Measurements from ENCODE around the gene DAG1.

The DAG1 gene

GRCh38 chr3:49498239-49498638, 28.2 kb downstream of the DAG1 start:
- WGBS (ENCODE audit: insufficient coverage, insufficient read length), result no CpG with 5 or more reads among the region's 1 CpG
- no peaks in the 10 kb centered on the region for H3K4me1 ChIP-seq (ENCODE audit: control insufficient read depth, insufficient read depth, low read length)
- H3K27ac ChIP-seq (ENCODE audit: low read length), result no peak overlapping the region
- H3K9me3 ChIP-seq (ENCODE audit: control insufficient read depth, insufficient read depth, low read length), result no peaks in the 10 kb centered on the region
- H3K4me3 ChIP-seq (ENCODE audit: low read length), result no peak overlapping the region
- H3K36me3 ChIP-seq (ENCODE audit: control insufficient read depth, insufficient read depth, low read length), result no peaks in the 10 kb centered on the region; the same call in 1 of the 2 replicates
- DNase-seq (ENCODE audit: low read depth, low spot score), result no peak
- no peaks in the 10 kb centered on the region for H3K27me3 ChIP-seq (ENCODE audit: control insufficient read depth, insufficient read depth, low read length)

GRCh38 chr3:49498648-49499047, 28.6 kb downstream of the DAG1 start:
- H3K9me3 ChIP-seq (ENCODE audit: control insufficient read depth, insufficient read depth, low read length), result no peaks in the 10 kb centered on the region
- DNase-seq (ENCODE audit: low read depth, low spot score), result no peak
- no peaks in the 10 kb centered on the region for H3K27me3 ChIP-seq (ENCODE audit: control insufficient read depth, insufficient read depth, low read length)
- H3K4me1 ChIP-seq (ENCODE audit: control insufficient read depth, insufficient read depth, low read length), result no peaks in the 10 kb centered on the region
- WGBS (ENCODE audit: insufficient coverage, insufficient read length), result no CpG with 5 or more reads among the region's 3 CpGs
- no peaks in the 10 kb centered on the region; the same call in 1 of the 2 replicates for H3K36me3 ChIP-seq (ENCODE audit: control insufficient read depth, insufficient read depth, low read length)
- H3K4me3 ChIP-seq (ENCODE audit: low read length), result no peak overlapping the region
- H3K27ac ChIP-seq (ENCODE audit: low read length), result no peak overlapping the region

GRCh38 chr3:49500205-49500731, 30.2 kb downstream of the DAG1 start:
- no CpG with 5 or more reads among the region's 6 CpGs for WGBS (ENCODE audit: insufficient coverage, insufficient read length)
- Histone ChIP-seq H3K27ac (ENCODE audit: low read length) (no peak overlapping the region), H3K27me3 (ENCODE audit: control insufficient read depth, insufficient read depth, low read length) (no peaks in the 10 kb centered on the region), H3K9me3 (ENCODE audit: control insufficient read depth, insufficient read depth, low read length) (no peaks in the 10 kb centered on the region), H3K4me1 (ENCODE audit: control insufficient read depth, insufficient read depth, low read length) (no peaks in the 10 kb centered on the region), H3K4me3 (ENCODE audit: low read length) (no peak overlapping the region), H3K36me3 (ENCODE audit: control insufficient read depth, insufficient read depth, low read length) (no peaks in the 10 kb centered on the region; the same call in 1 of the 2 replicates)
- no peak for DNase-seq (ENCODE audit: low read depth, low spot score)

GRCh38 chr3:49500732-49501609, 30.9 kb downstream of the DAG1 start:
- DNase-seq (ENCODE audit: low read depth, low spot score), result no peak
- no peak overlapping the region for H3K27ac ChIP-seq (ENCODE audit: low read length)
- no CpG with 5 or more reads among the region's 9 CpGs for WGBS (ENCODE audit: insufficient coverage, insufficient read length)
- H3K36me3 ChIP-seq (ENCODE audit: control insufficient read depth, insufficient read depth, low read length), result no peaks in the 10 kb centered on the region; the same call in 1 of the 2 replicates
- H3K4me3 ChIP-seq (ENCODE audit: low read length), result no peak overlapping the region
- no peaks in the 10 kb centered on the region for H3K9me3 ChIP-seq (ENCODE audit: control insufficient read depth, insufficient read depth, low read length)
- no peaks in the 10 kb centered on the region for H3K4me1 ChIP-seq (ENCODE audit: control insufficient read depth, insufficient read depth, low read length)
- H3K27me3 ChIP-seq (ENCODE audit: control insufficient read depth, insufficient read depth, low read length), result no peaks in the 10 kb centered on the region

GRCh38 chr3:49501842-49502241, 31.8 kb downstream of the DAG1 start:
- H3K4me1 ChIP-seq (ENCODE audit: control insufficient read depth, insufficient read depth, low read length), result no peaks in the 10 kb centered on the region
- no peaks in the 10 kb centered on the region for H3K9me3 ChIP-seq (ENCODE audit: control insufficient read depth, insufficient read depth, low read length)
- H3K27ac ChIP-seq (ENCODE audit: low read length), result no peak overlapping the region
- H3K4me3 ChIP-seq (ENCODE audit: low read length), result no peak overlapping the region
- H3K36me3 ChIP-seq (ENCODE audit: control insufficient read depth, insufficient read depth, low read length), result no peaks in the 10 kb centered on the region; the same call in 1 of the 2 replicates
- no CpG with 5 or more reads among the region's 2 CpGs for WGBS (ENCODE audit: insufficient coverage, insufficient read length)
- H3K27me3 ChIP-seq (ENCODE audit: control insufficient read depth, insufficient read depth, low read length), result no peaks in the 10 kb centered on the region
- DNase-seq (ENCODE audit: low read depth, low spot score), result no peak

DNA sequence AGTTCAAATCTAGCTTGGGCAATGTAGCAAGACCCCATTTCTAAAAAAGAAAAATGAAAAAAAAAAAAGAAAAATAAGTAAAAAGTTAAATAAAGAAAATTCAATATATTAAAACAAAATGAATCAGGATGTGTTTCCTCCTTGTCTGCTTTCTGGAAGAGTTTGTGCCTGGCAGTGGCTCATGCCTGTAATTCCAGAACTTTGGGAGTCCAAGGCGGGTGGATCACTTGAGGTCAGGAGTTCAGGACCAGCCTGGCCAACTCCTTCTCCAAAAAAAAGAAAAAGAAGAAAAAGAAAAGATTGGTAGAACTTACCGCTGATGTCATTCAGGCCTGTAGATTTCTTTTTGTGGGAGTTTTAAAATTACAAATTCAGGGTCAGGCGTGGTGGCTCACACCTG, 36.8 kb downstream of the DAG1 start:
- Histone ChIP-seq H3K36me3 (ENCODE audit: control insufficient read depth, insufficient read depth, low read length) (peaks cover 8% of the 10 kb centered on the region), H3K27me3 (ENCODE audit: control insufficient read depth, insufficient read depth, low read length) (no peaks in the 10 kb centered on the region), H3K4me3 (ENCODE audit: low read length) (no peak overlapping the region), H3K9me3 (ENCODE audit: control insufficient read depth, insufficient read depth, low read length) (no peaks in the 10 kb centered on the region), H3K4me1 (ENCODE audit: control insufficient read depth, insufficient read depth, low read length) (no peaks in the 10 kb centered on the region), H3K27ac (ENCODE audit: low read length) (no peak overlapping the region)
- no peak for DNase-seq (ENCODE audit: low read depth, low spot score)
- no CpG with 5 or more reads among the region's 3 CpGs for WGBS (ENCODE audit: insufficient coverage, insufficient read length)

DNA sequence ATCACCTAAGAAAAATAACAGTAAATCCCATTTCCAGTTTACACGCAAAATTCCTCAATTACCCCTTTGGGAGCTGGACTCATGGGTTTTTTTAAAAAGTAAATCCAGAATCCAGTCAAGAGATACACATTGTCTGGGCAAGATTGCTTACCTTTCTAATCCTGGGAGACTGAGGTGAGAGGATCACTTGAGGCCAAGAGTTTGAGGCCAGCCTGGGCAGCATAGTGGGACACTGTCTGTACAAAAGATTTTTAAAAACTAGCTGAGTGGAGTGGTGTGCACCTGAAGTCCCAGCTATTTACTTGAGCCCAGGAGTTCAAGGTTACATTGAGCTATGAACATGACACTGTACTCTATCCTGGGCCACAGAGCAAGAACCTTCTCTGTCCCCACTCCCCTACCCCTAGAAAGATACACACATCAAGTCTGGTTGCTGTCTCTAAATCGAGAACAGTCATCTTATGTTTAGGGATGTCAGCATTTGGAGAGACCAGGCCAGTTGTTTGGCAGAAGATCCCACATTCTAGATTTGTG, 39.0 kb downstream of the DAG1 start:
- Histone ChIP-seq H3K27me3 (ENCODE audit: control insufficient read depth, insufficient read depth, low read length) (no peaks in the 10 kb centered on the region), H3K36me3 (ENCODE audit: control insufficient read depth, insufficient read depth, low read length) (peaks cover 8% of the 10 kb centered on the region), H3K4me3 (ENCODE audit: low read length) (no peak overlapping the region), H3K9me3 (ENCODE audit: control insufficient read depth, insufficient read depth, low read length) (no peaks in the 10 kb centered on the region), H3K4me1 (ENCODE audit: control insufficient read depth, insufficient read depth, low read length) (no peaks in the 10 kb centered on the region), H3K27ac (ENCODE audit: low read length) (no peak overlapping the region)
- no peak for DNase-seq (ENCODE audit: low read depth, low spot score)
- WGBS (ENCODE audit: insufficient coverage, insufficient read length), result no CpG with 5 or more reads among the region's 2 CpGs

DNA sequence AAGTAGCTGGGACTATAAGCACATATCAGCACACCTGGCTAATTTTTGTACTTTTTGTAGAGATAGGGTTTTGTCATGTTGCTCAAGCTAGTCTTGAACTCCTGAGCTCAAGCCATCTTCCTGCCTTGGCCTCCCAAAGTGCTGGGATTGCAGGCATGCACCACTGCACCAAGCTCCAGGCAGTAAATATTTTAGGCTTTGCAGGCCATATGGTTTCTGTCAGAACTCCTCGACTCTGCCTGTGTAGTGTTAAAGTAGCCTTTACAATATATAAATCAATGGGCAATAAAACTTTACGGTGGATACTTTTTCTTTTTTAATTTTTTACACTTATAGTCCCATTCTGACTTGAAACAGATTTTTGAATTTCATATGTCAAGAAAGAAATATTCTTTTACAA, 41.6 kb downstream of the DAG1 start:
- no peak for DNase-seq (ENCODE audit: low read depth, low spot score)
- WGBS (ENCODE audit: insufficient coverage, insufficient read length), result no CpG with 5 or more reads among the region's 2 CpGs

DNA sequence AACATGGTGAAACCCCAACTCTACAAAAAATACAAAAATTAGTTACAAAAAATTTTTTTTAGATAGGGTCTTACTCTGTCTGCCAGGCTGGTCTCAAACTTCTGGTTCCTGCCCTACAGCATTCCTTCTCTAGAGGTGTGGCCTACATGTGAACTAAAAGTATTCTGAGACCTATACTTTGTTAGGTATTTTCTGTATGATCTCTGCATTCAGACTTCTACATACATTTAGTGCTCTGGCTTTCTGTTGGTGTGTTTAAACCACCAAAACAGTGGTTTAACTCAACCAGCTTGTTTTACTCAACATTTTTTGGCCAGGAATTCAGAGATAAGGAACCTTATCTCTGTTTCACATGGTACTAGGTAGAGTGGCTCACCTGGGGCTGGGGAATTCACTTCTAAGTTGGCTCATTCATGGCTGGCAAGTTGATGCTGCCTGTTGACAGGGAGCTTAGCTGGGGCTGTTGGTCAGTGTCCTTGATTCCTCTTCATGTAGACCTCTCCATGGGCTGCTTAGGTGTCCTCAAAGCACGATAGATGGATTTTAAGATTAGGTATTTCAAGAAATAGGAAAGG, 42.8 kb downstream of the DAG1 start:
- H3K4me1 ChIP-seq (ENCODE audit: control insufficient read depth, insufficient read depth, low read length), result no peaks in the 10 kb centered on the region
- H3K27ac ChIP-seq (ENCODE audit: low read length), result no peak overlapping the region
- DNase-seq (ENCODE audit: low read depth, low spot score), result no peak
- peaks cover 14% of the 10 kb centered on the region for H3K36me3 ChIP-seq (ENCODE audit: control insufficient read depth, insufficient read depth, low read length)
- H3K27me3 ChIP-seq (ENCODE audit: control insufficient read depth, insufficient read depth, low read length), result no peaks in the 10 kb centered on the region
- WGBS (ENCODE audit: insufficient coverage, insufficient read length), result no CpG with 5 or more reads among the region's 1 CpG
- no peaks in the 10 kb centered on the region for H3K9me3 ChIP-seq (ENCODE audit: control insufficient read depth, insufficient read depth, low read length)
- no peak overlapping the region for H3K4me3 ChIP-seq (ENCODE audit: low read length)

More for the DNA sequence above, 41.6 kb downstream of the DAG1 start:
- H3K9me3 ChIP-seq (ENCODE audit: control insufficient read depth, insufficient read depth, low read length), result no peaks in the 10 kb centered on the region
- H3K27ac ChIP-seq (ENCODE audit: low read length), result no peak overlapping the region
- no peak overlapping the region for H3K4me3 ChIP-seq (ENCODE audit: low read length)
- no peaks in the 10 kb centered on the region for H3K4me1 ChIP-seq (ENCODE audit: control insufficient read depth, insufficient read depth, low read length)
- H3K36me3 ChIP-seq (ENCODE audit: control insufficient read depth, insufficient read depth, low read length), result peaks cover 14% of the 10 kb centered on the region
- no peaks in the 10 kb centered on the region for H3K27me3 ChIP-seq (ENCODE audit: control insufficient read depth, insufficient read depth, low read length)

DNA sequence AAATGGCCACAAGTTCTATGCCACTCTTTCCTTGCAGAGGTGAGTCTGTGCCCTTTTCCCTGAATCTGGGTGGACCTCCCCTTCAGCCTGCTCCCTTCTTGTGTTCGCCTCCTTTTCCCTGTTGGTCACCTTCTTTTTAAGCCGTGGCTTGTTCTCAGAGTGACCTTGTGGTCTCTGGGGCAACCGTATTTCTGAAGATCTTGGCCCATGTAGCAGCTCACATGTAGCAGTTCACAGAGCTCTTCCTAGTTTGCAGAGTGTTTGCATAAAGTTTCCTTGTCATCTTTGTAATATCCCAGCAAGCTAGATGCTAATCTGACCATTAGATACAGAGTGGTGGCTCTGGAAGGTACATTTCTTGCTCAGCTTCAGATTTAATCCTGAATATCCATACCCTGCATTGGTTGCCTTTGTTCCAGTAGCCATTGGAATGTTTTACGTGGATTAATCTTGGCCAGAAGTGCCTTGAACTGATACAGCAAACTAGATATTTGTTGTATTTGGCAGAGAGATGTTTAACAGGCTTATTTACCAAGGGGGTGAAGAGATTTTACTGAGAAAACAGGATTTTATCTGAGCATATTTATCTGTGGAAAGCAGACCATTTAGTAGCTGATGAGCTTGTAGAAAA, 43.5 kb downstream of the DAG1 start:
- no CpG with 5 or more reads among the region's 4 CpGs for WGBS (ENCODE audit: insufficient coverage, insufficient read length)

More for the DNA sequence above, 43.5 kb downstream of the DAG1 start:
- H3K27ac ChIP-seq (ENCODE audit: low read length), result no peak overlapping the region
- no peaks in the 10 kb centered on the region for H3K27me3 ChIP-seq (ENCODE audit: control insufficient read depth, insufficient read depth, low read length)
- no peaks in the 10 kb centered on the region for H3K9me3 ChIP-seq (ENCODE audit: control insufficient read depth, insufficient read depth, low read length)
- no peaks in the 10 kb centered on the region for H3K4me1 ChIP-seq (ENCODE audit: control insufficient read depth, insufficient read depth, low read length)
- peaks cover 14% of the 10 kb centered on the region for H3K36me3 ChIP-seq (ENCODE audit: control insufficient read depth, insufficient read depth, low read length)
- no peak for DNase-seq (ENCODE audit: low read depth, low spot score)
- no peak overlapping the region for H3K4me3 ChIP-seq (ENCODE audit: low read length)
